ENCODE data around the gene C2.

GRCh38 chr6:31930962-31931361 is 3.4 kb downstream of the C2 start:
- TF ChIP-seq POLR2AphosphoS5 (IDR thresholded peaks at IDR 0.05): no peak
- TF ChIP-seq POLR2A (IDR thresholded peaks at IDR 0.05): no peak
